H9 (cell line): ENCODE measurements around the gene BBC3. TPM values are rescaled to one million over a fixed set of nuclear protein-coding genes. Genes with fewer than 3 reads are reported as not detected.
A peak's percentile ranks its signal among the peaks of the same experiment; 100 is the strongest.
"Not testable (repeated sequence)": the region's sequence is repeated elsewhere in the genome, so short reads cannot be mapped to it uniquely, and the experiment has no call there.

Experiments used
- DNase-seq: peaks from one replicate; pipeline ENCODE4 v3.0.0-alpha.2; 2017
- H2AFZ ChIP-seq: one replicate; pipeline ENCODE4 v1.6.1; 2013; ENCODE audit warnings: mild to moderate bottlenecking, low read length, control low read depth, moderate library complexity
- H2AK5ac ChIP-seq: 2 replicates; pipeline ENCODE4 v1.6.1; 2013; ENCODE audit warnings: low read length, control low read depth, mixed read lengths; ENCODE audit not compliant: insufficient read length
- H2BK120ac ChIP-seq: one replicate; pipeline ENCODE4 v1.6.1; 2013; ENCODE audit warnings: low read depth, mild to moderate bottlenecking, low read length, control low read depth, inconsistent platforms; ENCODE audit not compliant: poor library complexity, severe bottlenecking
- H2BK12ac ChIP-seq: 2 replicates; pipeline ENCODE4 v1.6.1; 2013; ENCODE audit warnings: low read length, control low read depth, mixed read lengths, low read depth; ENCODE audit not compliant: insufficient read length
- H2BK15ac ChIP-seq: 2 replicates; pipeline ENCODE4 v1.6.1; 2013; ENCODE audit warnings: low read depth, low read length, control low read depth
- H2BK20ac ChIP-seq: one replicate; pipeline ENCODE4 v1.6.1; 2013; ENCODE audit warnings: low read depth, mild to moderate bottlenecking, low read length, control low read depth, inconsistent platforms; ENCODE audit not compliant: poor library complexity, severe bottlenecking
- H2BK5ac ChIP-seq: 2 replicates; pipeline ENCODE4 v1.6.1; 2013; ENCODE audit warnings: low read length, control low read depth, mixed read lengths; ENCODE audit not compliant: insufficient read length
- H3K14ac ChIP-seq: 2 replicates; pipeline ENCODE4 v1.6.1; 2013; ENCODE audit warnings: low read length, control low read depth; ENCODE audit not compliant: insufficient read depth
- H3K18ac ChIP-seq: 2 replicates; pipeline ENCODE4 v1.6.1; 2013; ENCODE audit warnings: low read depth, mild to moderate bottlenecking, mixed read lengths, low read length, control low read depth; ENCODE audit not compliant: insufficient read length
- H3K23ac ChIP-seq: 2 replicates; pipeline ENCODE4 v1.6.1; 2013; ENCODE audit warnings: low read length, control low read depth, mixed read lengths, low read depth; ENCODE audit not compliant: insufficient read length
- H3K23me2 ChIP-seq: 2 replicates; pipeline ENCODE4 v1.6.1; 2013; ENCODE audit warnings: low read depth, mild to moderate bottlenecking, mixed read lengths, low read length, control low read depth; ENCODE audit not compliant: insufficient read length, poor library complexity, severe bottlenecking
- H3K27ac ChIP-seq: 2 replicates; pipeline ENCODE4 v1.5.1; 2013; ENCODE audit warnings: low read length, control low read depth, mixed read lengths, low read depth; ENCODE audit not compliant: insufficient read length
- H3K27me3 ChIP-seq: 2 replicates; pipeline ENCODE4 v1.6.1; 2013; ENCODE audit warnings: low read length, control low read depth, inconsistent platforms; ENCODE audit not compliant: insufficient read depth
- H3K4ac ChIP-seq: 2 replicates; pipeline ENCODE4 v1.6.1; 2013; ENCODE audit warnings: low read depth, mild to moderate bottlenecking, control low read depth, inconsistent platforms, low read length, moderate library complexity
- H3K4me1 ChIP-seq: 2 replicates; pipeline ENCODE4 v1.6.1; 2013; ENCODE audit warnings: low read length, control low read depth, inconsistent platforms; ENCODE audit not compliant: insufficient read depth
- H3K4me2 ChIP-seq: 2 replicates; pipeline ENCODE4 v1.6.1; 2013; ENCODE audit warnings: low read length, control low read depth, mixed read lengths; ENCODE audit not compliant: insufficient read length, insufficient read depth
- H3K56ac ChIP-seq: 2 replicates; pipeline ENCODE4 v1.6.1; 2013; ENCODE audit warnings: low read depth, mild to moderate bottlenecking, mixed read lengths, low read length, control low read depth; ENCODE audit not compliant: insufficient read length
- H3K79me1 ChIP-seq: 2 replicates; pipeline ENCODE4 v1.6.1; 2013; ENCODE audit warnings: low read depth, mild to moderate bottlenecking, moderate library complexity, low read length, control low read depth, inconsistent platforms; ENCODE audit not compliant: insufficient read depth, poor library complexity, severe bottlenecking
- H3K79me2 ChIP-seq: 2 replicates; pipeline ENCODE4 v1.6.1; 2013; ENCODE audit warnings: low read length, control low read depth, inconsistent platforms; ENCODE audit not compliant: insufficient read depth
- H3K9ac ChIP-seq: 2 replicates; pipeline ENCODE4 v1.6.1; 2013; ENCODE audit warnings: low read length, control low read depth, mixed read lengths; ENCODE audit not compliant: insufficient read length; ENCODE audit errors: extremely low read depth
- H3K9me3 ChIP-seq: one replicate; pipeline ENCODE4 v1.6.1; 2013; ENCODE audit warnings: low read depth, low read length, inconsistent platforms; ENCODE audit not compliant: control insufficient read depth
- H3T11ph ChIP-seq: one replicate; pipeline ENCODE4 v1.6.1; 2013; ENCODE audit warnings: mild to moderate bottlenecking, low read length, control low read depth, inconsistent platforms
- H4K20me1 ChIP-seq: one replicate; pipeline ENCODE4 v1.6.1; 2013; ENCODE audit not compliant: control insufficient read depth, insufficient read length, insufficient read depth
- H4K5ac ChIP-seq: 2 replicates; pipeline ENCODE4 v1.6.1; 2013; ENCODE audit warnings: low read depth, mild to moderate bottlenecking, mixed read lengths, low read length, control low read depth; ENCODE audit not compliant: insufficient read length
- H4K8ac ChIP-seq: replicated peaks from 2 replicates; pipeline ENCODE4 v1.6.1; 2013; ENCODE audit warnings: low read length, control low read depth, mixed read lengths, low read depth; ENCODE audit not compliant: insufficient read length
- H4K91ac ChIP-seq: 2 replicates; pipeline ENCODE4 v1.6.1; 2013; ENCODE audit warnings: low read depth, mild to moderate bottlenecking, moderate library complexity, mixed read lengths, low read length, control low read depth; ENCODE audit not compliant: insufficient read length
- H3K27ac Mint-ChIP-seq, 3 experiments: 2 replicates in 2 of 3; 3 replicates in 1 of 3; pipeline ENCODE4 v1.8.0; 2020 to 2021; ENCODE audit warnings: mixed read lengths in 3 of 3, mild to moderate bottlenecking in 1 of 3, moderate library complexity in 1 of 3
- H3K27me3 Mint-ChIP-seq: 2 replicates; pipeline ENCODE4 v1.8.0; 2021; ENCODE audit warnings: low read depth, mild to moderate bottlenecking, moderate library complexity, mixed read lengths
- H3K36me3 Mint-ChIP-seq, 3 experiments: 2 replicates in 2 of 3; 3 replicates in 1 of 3; pipeline ENCODE4 v1.8.0; 2020 to 2021; ENCODE audit warnings: low read depth in 3 of 3, mixed read lengths in 3 of 3; ENCODE audit not compliant: insufficient read depth in 1 of 3
- H3K4me1 Mint-ChIP-seq, 2 experiments: 2 replicates each; pipeline ENCODE4 v1.8.0; 2020; ENCODE audit warnings: mixed read lengths in 2 of 2
- H3K4me3 Mint-ChIP-seq, 2 experiments: 2 replicates in 1 of 2; 3 replicates in 1 of 2; pipeline ENCODE4 v1.8.0; 2020 to 2021; ENCODE audit warnings: mild to moderate bottlenecking in 2 of 2, mixed read lengths in 2 of 2, moderate library complexity in 1 of 2
- H3K9me3 Mint-ChIP-seq, 2 experiments: 2 replicates in 1 of 2; 3 replicates in 1 of 2; pipeline ENCODE4 v1.8.0; 2020; ENCODE audit warnings: mild to moderate bottlenecking in 2 of 2, mixed read lengths in 2 of 2, moderate library complexity in 1 of 2
- CTCF ChIP-seq: fragments of 200-600 bp; sonication (generic); conservative IDR thresholded peaks from 3 replicates; pipeline ENCODE4 v1.8.0; 2021; ENCODE audit warnings: antibody characterized with exemption, mild to moderate bottlenecking
- WGBS: extraction: QIAGEN DNeasy Blood & Tissue Kit; methylation state at CpG from one replicate; pipeline ENCODE4 v1.1.7; 2013; ENCODE audit warnings: missing lambda C conversion rate, low lambda C conversion rate, mixed read lengths; ENCODE audit not compliant: insufficient read length; ENCODE audit errors: extremely low coverage; 5-methylcytosine and 5-hydroxymethylcytosine counted together
- total RNA-seq: library from RNA; stranded (reverse); gene quantifications from 2 replicates; pipeline ENCODE4 v1.2.1, GENCODE V29; 2021

The BBC3 gene
- total RNA-seq, 1 experiment from 2014 or later: 23.2 TPM

- Histone ChIP-seq H2BK5ac (no peak overlapping the region), H2BK12ac (no peak overlapping the region), H3K4me1 (no peaks in the 10 kb centered on the region), H4K20me1 (no peaks in the 10 kb centered on the region), H3K4ac (no peak overlapping the region), H4K5ac (no peak overlapping the region), H3K56ac (no peak overlapping the region), H2AFZ (no peak overlapping the region), H3K27me3 (no peaks in the 10 kb centered on the region), H3K27ac (no peak overlapping the region), H2AK5ac (no peak overlapping the region), H3K9ac (no peak overlapping the region), H3K9me3 (no peaks in the 10 kb centered on the region), H2BK120ac (no peak overlapping the region), H2BK20ac (no peak overlapping the region), H3T11ph (no peak overlapping the region), H2BK15ac (no peak overlapping the region), H4K8ac (no peak overlapping the region), H3K18ac (no peak overlapping the region), H3K14ac (no peak overlapping the region), H3K4me2 (no peak overlapping the region), H3K23ac (no peak overlapping the region), H3K79me2 (no peaks in the 10 kb centered on the region), H3K23me2 (peaks cover 1% of the 10 kb centered on the region), H3K79me1 (no peaks in the 10 kb centered on the region), H4K91ac (no peak overlapping the region)
- H3K36me3 Mint-ChIP-seq: peaks cover 2 to 11% (median 6%) of the 10 kb centered on the region in 3 experiments; a peak in 4 of 7 replicates
- H3K9me3 Mint-ChIP-seq: no peaks in the 10 kb centered on the region; a peak in 1 of 5 replicates
- H3K27me3 Mint-ChIP-seq: peaks cover 11% of the 10 kb centered on the region
- peaks cover 7 to 11% of the 10 kb centered on the region in 2 experiments for H3K4me1 Mint-ChIP-seq
- H3K4me3 Mint-ChIP-seq: 0 out of 5 replicates have a peak overlapping the region, but pooled peaks of 1 of the 2 experiments have one; percentile 46
- no CpG with 5 or more reads among the region's 13 CpGs for WGBS
- peak; percentile 71 for TF ChIP-seq CTCF
- DNase-seq: peak; percentile 85
- H3K27ac Mint-ChIP-seq: no peak overlapping the region; a peak in 1 of 7 replicates
Observed at GRCh38 chr19:47280183-47280797, 49.3 kb upstream of the BBC3 start.

- H3K23ac ChIP-seq, H3K9ac ChIP-seq, H3K4me3 Mint-ChIP-seq, H4K20me1 ChIP-seq, H2BK120ac ChIP-seq, H3K56ac ChIP-seq, H4K91ac ChIP-seq, H3K9me3 Mint-ChIP-seq, H3K18ac ChIP-seq, H3K4me2 ChIP-seq, H2BK15ac ChIP-seq, H3K14ac ChIP-seq, H3K9me3 ChIP-seq, H2BK5ac ChIP-seq, H4K8ac ChIP-seq, H2AFZ ChIP-seq, H3K27ac ChIP-seq, H4K5ac ChIP-seq, H3K79me1 ChIP-seq, H2AK5ac ChIP-seq, H2BK12ac ChIP-seq, H3K4ac ChIP-seq, H2BK20ac ChIP-seq, H3K27ac Mint-ChIP-seq, H3T11ph ChIP-seq, H3K4me1 ChIP-seq, H3K27me3 ChIP-seq, DNase-seq, H3K79me2 ChIP-seq: not testable (repeated sequence)
- Mint-ChIP-seq H3K4me1 (peaks cover 20 to 24% of the 10 kb centered on the region in 2 experiments), H3K27me3 (peaks cover 13% of the 10 kb centered on the region), H3K36me3 (peaks cover 2 to 11% (median 8%) of the 10 kb centered on the region in 3 experiments; a peak in 4 of 7 replicates)
- no CpG with 5 or more reads among the region's 3 CpGs for WGBS
- H3K23me2 ChIP-seq: peaks cover 17% of the 10 kb centered on the region
Observed at GRCh38 chr19:47276513-47276912, 45.5 kb upstream of the BBC3 start.
